DOHH2 (cell line): ENCODE results near the gene STPG2.

Experiments used
- CTCF ChIP-seq: fragments of 200-600 bp; sonication (generic); IDR thresholded peaks from one replicate; pipeline ENCODE4 v1.5.1; 2014; ENCODE audit warnings: antibody characterized with exemption, mild to moderate bottlenecking, low read depth, low read length; ENCODE audit not compliant: poor library complexity, severe bottlenecking
- EZH2phosphoT487 ChIP-seq: fragments of 200-600 bp; sonication (generic); IDR thresholded peaks from 2 replicates; pipeline ENCODE4 v1.6.1; 2017; ENCODE audit warnings: borderline replicate concordance, mild to moderate bottlenecking, antibody characterized with exemption, low read length, moderate library complexity, mixed read lengths

GRCh38 chr4:97548186-97548585, 595.1 kb downstream of the STPG2 start:
- no peak for TF ChIP-seq CTCF
- TF ChIP-seq EZH2phosphoT487 = no peak
